Limb (tissue), 2 donors: ENCODE results near the gene CYTH1.

ENCODE experiments used
- DNase-seq, 2 donors: peaks; one replicate each; pipeline ENCODE4 v3.0.0-alpha.2; 2016; ENCODE audit errors: extremely low spot score in 2 of 2

The CYTH1 gene

DNA sequence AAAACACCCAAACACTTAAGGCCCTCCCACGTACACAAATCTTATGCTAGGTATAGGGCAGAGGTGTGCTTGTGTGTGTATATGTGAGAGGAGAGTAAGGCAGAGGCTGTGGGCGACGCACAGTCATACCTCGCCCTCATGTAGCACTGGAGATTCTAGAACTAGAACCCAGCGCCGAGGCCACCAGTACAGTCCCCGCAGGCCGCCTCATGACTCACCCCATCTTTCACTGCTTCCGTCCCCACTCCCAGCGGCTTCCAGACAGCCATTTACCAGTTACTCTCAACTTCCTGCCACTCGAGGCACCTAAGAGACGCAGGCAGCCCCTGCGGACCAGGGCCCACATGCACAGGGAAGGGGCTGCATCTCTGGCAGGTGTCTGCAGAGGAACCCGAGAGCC, 23.2 kb upstream of the CYTH1 start:
- no peak for DNase-seq

DNA sequence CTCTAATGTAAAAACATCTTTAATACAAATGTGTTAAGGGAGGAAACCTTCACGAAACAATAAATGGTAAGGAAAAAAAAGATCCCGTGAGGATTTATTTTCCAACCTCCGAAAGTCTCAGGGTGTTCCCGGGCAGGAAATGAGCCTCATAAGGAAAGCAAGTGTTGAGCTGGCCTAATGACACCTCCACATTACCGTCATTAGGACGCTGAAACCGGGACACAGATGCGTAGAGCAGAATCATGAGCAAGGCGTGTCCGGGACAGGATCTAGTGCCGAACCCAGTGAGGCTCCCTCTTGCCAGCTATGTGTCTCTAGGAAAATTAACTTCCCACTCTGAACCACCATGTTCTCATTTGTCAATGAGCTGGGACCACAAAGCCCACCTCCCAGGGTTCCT, 22.7 kb upstream of the CYTH1 start:
- DNase-seq = no peak

DNA sequence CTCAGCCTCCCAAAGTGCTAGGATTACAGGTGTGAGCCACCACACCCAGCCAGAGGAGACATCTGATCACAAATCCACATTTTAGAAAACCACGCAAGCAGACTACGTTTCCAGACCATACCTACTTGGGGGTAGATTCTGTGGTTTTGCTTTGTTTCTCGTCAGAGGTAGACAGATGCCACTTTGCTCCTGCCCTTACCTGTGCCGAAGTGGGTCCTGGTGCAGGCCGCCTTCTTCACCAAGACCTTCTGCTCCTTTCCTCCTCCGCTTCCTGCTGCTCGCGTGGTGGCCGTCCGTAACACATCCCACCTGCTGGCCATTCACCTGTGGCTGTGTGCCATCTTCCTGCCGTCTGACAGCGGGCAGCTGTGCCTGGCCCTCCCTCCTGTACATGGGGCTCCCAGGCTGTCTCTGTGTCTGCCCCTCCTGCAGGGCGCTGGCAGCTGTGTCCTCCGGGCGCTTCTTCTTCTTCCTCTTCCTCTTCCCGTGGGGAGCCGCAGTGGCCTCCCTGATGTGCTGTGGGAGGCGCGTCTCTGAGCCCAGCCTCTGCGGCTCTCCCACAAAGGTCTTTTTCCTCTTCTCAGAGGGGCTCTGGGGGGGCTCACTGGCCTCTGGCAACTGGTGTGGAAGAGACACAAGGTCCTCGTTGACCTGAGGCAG, 21.2 kb upstream of the CYTH1 start:
- DNase-seq = no peak

DNA sequence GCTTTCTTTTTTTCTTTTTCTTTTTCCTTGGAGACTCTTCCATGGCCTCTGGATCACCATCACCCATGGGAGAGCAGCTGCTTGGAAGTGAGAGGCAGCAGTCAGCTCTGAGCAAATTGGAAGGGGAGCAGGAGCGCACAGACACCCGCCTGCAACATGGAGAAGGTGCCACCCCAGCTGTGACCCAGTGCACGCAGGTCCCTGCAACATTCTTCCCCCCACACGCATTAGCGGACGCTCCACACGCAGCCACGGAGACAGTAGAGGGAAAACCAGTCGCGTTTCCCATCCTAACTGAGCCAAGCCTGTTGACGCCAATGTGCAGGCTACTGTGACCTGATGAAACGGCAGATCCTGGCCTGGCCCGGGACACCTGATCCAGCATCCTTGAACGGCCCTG, 20.4 kb upstream of the CYTH1 start:
- no peak for DNase-seq

DNA sequence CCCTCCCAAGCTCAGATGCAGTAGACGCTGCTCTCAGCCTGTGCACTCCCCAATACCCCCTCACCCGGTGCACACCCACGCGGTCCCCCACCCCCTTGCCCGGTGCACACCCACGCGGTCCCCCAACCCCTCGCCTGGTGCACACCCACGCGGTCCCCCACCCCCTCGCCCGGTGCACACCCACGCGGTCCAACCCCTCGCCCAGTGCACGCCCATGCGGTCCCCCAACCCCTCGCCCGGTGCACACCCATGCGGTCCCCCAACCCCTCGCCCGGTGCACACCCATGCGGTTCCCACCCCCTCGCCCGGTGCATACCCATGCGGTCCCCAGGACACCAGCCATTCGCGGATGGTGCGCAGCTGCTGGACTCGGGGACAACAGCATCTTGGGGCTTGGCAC, 19.9 kb upstream of the CYTH1 start:
- DNase-seq = no peak

DNA sequence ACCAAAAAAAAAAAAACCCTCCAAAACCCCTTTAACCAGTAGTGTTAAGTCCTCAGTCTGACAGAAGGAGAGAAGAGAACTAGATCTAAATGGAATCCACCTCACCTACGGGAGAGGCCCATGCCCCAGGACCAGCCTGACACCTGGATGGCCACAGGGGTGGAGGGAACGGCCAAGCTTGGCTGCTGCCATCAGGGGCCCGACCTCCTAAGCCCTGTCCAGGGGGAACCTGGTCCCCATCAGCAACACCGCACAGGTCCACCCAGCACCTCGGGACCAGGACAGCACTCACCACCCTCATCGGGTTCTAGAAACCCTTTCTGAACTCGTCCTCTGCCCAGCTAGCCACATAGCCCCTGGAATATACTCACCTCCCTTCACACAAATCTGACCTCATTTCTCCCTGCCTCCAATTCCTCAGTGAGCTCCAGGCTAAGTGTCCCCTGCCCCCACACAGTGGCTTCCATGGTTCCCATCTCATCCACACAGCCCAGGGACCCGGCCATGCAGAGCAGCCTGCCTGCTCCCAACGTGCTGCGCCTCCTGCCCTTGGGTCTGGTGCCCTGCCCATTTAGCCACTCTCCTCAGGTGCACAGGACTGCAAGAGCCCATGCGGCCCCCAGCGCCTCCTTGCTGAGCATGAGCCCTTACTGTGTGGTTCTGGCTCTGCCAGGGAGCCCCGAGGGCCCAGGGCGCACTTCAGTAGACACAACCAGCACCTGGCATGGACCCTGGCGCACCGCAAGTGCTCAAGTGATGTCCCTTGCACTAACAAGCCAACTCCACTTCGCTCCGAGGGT, 18.3 kb upstream of the CYTH1 start:
- no peak for DNase-seq

DNA sequence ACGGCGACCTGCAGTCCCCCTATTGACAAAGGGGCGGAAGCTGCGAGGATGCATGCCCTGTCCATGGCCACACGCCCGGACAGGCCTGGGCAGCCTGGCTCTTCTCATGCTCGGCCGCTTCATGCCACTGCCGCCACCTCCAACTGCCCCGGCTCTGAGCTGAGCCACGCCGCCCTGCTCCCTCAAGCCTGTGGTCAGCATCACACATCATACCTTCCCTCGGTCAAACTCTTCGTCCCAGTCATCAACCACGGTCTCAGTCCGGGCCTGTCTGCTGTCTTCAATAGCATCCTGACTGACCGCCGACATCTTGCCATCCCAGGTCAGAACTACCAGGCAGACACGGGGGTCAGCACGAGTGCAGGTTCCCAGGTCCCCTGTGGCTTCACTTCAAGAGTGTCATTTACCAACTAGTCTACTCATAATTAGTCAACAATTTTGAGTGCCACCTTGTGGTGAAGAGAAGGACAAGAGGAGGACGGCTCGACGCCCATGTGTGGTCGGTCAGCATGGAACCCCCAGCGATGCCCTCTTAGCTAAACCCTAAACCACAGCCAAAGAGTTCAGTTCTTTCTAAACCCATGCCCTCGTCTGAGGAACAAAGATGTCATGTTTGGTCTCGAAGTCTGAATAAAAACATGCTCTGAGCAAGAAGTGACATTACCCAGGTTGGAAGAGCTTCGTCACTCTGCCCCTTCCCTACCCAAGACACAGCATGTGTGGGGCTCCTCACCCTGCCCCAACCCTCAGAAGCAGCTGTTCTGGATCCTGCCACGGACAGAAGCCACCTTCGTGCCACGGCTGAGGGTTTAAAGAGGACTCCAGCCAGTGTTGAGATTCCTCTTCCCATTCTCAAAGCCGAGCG, 16.9 kb upstream of the CYTH1 start:
- DNase-seq = no peak

DNA sequence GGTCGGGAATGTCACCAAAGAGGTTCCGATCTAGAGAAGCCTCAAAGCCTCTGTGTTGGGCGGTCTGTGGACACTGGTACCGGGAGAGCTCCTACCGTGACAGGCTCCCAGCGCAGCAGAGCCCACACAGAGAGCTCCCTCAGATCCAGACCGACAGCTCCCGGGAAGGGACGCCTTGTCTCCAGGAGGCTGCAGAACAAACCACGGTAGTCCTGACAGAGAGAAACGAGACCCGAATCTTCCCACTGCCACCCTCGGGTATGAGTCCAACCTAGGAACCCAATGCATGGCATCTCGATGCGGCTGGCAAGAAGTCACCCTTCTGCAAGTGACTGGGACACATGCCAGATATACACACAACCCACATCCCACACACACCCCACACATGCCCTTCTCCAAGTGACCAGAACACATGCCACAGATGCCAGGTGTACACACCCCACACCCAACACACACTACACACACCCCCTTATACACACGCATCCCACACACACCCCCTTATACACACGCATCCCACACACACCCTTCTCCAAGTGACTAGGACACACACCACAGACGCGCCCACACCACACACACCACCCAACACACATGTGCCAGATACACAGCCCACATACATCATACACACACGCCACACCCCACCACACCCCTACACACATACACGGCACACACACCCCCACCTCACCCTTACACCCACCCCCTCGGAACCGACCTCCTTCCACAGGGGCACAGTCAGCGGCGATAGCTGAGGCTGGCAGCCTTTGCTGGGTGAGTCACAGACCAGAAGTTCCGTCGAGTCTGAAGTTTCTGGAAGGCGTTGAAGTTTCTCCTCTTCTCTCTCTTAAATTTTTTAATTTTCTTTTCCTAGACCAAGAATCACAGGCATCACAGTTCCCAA, 15.9 kb upstream of the CYTH1 start:
- DNase-seq = no peak

DNA sequence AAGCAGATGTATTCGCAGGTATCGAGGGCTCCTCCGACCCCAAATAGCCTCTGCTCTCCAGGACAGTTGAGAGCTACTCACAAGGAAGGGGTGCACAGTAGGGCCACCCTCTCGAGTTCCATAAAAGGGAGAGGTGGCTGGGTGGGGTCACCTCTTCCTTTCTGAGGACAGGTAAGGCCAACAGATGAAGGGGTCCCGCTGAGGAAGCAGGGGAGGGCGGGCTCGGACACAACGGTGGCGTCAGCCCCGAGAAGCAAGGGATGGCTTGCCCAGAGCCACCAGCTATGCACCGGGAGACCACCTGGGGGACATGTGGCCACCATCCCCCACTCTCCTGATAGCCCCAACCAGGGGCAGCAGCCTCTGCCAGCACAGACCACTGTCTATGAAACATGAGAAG, 15.1 kb upstream of the CYTH1 start:
- DNase-seq = no peak

DNA sequence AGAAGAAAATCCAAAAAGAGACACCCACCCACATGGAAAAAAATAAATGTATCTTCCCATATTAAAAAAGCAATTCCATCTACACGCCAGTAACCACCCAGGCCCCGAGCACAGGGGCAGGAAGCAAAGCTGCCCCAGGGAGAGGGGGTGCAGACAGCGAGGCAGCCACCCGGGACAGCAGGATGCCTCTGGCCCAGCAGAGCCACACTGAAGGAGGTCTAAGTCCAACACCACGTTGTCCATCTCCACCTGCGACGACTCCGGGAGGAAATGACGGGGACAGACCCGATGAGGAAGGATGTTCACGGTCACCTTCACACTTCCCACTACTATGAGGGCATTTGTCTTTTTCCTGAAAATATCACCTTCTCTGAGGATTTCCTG, 14.4 kb upstream of the CYTH1 start:
- DNase-seq = no peak

DNA sequence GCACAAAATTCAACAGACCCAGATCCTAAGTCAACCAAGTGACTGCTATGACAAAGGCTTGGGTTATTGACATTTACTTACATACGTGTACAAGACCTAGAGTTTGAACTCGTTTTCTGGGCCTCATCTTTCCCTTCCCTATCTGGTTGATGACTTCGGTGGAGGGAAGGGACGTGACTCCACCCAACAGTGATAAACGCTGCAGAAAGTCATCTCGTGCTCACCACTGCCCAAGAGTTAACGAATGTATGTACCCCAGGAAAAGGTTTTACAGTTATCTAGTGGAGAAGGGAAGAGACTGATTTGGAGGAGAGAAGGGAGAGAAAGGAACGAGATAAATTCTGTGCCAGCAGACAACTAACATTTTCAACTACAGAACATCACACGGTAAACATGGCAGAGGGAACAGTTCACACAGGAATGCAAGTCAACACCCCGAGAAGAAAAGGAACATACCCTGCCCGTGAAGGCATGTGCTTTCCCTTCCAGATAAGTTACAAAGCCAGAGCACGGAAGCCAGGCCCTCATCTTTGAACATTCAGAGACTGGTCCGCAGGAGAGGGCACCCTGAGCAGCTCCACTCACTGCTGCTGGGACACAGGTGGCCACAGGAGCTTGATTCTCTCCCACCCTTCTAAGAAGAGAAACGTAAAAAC, 13.9 kb upstream of the CYTH1 start:
- no peak for DNase-seq

DNA sequence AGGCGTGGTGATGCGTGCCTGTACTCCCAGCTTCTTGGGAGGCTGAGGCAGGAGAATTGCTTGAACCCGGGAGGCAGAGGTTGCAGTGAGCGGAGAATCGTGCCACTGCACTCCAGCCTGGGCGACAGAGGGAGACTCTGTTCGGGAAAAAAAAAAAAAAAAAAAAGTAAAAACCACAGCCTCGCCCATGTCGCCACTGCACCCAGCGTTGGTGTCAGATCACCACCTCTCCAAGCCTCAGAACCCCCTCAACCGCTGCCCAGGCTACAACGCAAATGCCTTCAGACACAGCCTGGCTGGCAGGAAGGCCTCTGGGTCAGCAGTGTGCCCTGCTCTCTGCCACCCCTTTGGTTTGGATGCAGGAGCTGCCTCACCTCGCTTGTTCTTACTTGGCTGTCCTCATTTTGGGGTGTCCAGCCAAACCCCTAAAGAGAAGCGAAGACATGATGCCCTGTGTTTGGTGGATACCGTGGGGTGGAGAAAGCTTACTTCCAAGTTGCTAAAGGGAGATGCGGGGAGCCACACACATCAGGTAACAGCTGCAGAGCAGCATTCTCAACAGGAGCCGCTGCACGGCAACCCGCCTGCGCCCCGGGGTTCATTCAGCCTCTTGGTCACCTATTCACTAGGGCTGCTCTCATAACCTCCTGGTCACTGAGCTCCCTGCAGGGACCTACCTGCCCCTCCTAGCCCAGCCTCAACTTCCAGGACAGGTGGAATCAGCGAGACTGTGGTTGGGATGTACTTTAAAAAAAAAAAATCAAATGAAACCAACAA, 13.0 kb upstream of the CYTH1 start:
- no peak for DNase-seq

DNA sequence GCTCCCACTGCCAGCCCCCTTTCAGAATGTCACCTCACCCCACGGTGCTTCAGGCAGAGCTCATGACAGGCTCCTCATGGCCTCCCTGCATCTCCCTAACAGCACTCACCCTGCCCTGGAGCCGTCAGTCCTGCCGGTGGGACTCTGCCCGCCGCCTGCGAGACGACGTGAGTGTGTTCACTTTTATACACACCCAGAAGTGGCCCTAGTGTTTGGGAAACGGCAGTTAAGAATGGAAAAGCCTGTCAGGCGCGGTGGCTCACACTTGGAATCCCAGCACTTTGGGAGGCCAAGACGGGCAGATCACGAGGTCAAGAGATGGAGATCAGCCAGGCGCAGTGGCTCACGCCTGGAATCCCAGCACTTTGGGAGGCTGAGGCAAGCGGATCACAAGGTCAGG, 12.3 kb upstream of the CYTH1 start:
- no peak for DNase-seq

DNA sequence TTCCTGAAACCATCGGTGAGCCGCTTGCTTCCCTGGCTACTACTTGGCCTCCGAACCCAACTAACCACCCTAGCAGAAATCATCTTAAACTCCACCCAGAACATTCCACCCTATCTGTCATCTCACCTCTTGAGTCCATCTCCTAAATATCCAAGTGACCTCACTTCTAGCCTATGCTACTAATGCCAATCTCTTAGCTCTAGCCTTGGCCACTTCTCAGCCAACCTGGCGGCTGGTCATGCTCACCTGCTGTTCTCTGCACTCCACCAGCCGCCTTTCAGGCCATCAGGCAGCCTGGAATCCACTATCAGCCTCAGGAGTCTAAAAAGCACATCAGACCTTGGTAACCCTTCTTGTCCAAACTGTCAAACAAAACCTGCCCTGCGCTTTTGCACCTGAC, 11.9 kb upstream of the CYTH1 start:
- DNase-seq = no peak

DNA sequence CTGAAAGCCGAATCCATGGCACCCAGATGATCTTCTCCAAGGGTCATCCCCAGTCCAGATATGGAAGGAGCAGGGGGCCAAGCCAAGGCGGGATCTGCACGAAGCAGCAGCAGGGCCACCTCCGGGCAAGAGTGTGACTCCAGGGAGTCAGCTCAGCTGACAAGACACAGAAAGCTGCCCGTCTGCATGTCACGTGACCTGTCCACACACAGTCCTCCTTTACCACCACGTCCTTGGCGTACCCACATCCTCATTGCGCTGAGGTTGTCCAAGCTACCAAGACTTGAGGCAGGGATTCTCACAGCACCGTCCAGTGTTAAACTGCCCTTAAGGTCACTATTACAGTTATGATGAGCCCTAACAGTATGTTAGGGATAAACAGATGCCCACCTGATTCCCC, 11.3 kb upstream of the CYTH1 start:
- no peak for DNase-seq

DNA sequence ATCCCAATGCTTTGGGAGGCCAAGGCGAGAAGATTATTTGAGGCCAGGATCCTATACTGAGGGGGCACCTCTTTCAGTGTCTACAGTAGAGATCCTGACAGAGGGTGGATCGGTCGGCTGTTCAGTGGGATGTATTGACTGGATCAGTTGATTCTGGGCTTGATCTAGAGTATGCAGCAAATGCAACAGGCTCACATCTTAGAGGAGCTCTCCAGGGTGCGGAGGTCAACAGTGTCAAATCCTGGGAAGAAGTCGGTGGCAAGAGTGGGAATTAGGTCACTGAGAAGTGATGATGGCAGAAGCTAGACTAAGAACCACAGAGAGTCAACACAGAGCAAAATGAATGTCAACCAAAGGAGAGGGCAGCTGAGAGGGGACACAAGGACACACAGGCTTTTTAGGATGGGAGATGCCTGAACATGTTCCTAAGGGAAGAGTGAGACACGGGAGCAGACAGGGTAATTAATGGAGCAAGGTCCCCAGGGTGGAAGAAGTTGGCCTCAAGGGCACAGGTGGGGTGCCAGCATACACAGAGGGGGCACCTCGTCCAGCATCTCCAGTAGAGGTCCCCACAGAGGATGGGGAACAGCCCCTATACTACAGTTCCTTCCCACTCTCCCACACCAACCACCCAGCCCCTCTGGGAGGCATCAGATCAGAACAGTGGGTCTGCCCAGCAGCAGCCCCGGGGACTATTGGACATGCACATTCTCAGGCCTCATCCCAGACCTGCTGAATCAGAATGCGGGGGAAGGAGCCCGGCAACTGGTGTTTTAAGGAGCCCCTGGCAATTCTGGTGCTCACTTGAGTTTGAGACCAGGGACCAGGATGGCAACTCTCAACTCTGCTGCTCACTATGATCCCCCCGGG, 10.0 kb upstream of the CYTH1 start:
- no peak for DNase-seq

DNA sequence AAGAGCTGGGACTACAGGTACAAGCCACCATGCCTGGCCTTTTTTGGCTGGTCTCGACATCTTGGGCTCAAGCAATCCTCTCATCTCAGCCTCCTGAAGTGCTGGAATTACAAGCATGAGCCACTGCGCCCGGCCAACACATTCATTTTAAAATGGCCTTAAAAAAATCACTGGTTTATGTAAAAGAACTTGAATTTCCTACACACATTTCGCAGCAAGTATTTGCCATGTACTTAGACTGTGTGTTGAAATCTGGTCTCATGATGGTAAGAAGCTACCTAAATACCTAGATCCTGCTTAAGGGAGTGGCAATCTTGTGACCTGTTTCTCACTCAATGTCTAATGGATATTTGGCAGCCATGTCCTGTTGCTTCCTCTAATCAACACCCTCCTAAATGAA, 8.5 kb upstream of the CYTH1 start:
- DNase-seq = no peak

DNA sequence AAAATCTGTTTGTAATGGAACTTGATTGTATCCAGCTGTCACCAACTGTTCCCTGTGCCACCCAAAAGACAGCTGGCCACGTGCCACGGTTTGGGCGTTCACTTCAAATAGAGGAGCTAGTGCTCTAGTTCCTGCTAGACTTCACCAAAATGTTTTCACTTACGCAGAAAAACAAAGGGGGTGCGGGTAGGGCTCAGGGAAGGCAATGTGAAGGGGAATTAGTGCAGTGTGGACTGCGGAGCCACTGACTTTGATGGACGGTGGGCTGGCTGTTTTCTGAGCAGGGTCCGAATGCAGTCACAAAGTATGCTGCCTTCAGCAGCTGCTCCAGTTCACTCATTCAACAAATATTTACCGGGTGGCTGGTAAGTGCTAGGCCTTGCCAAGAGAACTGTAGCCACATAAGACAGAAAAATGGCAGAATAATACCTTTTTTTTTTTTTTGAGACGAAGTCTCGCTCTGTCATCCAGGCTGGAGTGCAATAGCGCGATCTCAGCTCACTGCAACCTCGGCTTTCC, 7.6 kb upstream of the CYTH1 start:
- peak; percentile 67 for DNase-seq

DNA sequence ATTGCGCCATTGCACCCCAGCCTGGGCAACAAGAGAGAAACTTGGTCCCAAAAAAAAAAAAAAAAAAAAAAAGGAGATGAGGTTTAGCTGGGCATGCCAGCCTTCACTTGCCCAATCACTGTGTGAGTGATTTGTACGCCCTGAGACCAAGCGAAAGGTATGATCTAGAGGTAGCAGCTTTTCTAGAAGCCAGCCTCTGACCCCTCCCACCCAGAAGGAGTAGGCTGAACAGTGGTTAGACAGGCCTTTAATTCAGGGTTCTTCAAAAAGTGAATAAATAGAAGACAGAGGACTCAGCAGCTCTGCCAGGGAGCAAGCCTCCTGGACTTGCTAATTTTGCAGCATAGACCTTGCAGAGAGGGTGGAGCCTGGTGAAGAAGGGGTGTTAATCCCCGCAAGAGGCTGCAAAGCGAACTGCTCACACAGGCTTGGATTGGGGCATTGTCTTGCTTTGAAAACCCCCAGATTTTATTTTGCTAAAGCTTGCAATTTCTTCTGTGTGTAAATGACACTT, 7.1 kb upstream of the CYTH1 start:
- no peak for DNase-seq
